ENCODE results near the gene CLCN4.

Gene CLCN4

DNA sequence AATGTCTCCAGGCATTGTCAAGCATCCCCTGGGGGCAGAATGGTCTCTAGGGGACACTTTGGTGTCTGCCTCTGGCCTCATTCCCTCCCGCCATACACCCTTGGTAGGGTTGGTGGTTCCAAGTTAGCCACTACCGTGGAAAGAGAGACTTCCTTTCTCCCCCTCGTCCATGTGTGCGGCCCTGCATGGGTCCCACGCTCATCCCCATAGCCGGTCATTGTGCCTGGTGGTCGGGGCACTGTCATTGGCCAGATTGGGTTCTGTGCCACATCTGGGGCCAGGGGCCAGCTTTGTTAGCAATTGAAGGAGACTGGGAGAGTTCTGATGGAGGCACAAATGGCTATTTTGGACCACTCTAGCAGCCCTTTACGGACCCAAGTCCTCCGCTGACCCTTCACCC is 17.3 kb downstream of the CLCN4 start:
- no peak overlapping the region for H3K27ac ChIP-seq
- no peak for TF ChIP-seq ZFX (IDR thresholded peaks at IDR 0.05; ENCODE audit: borderline replicate concordance)
- TF ChIP-seq, protein P1, sequence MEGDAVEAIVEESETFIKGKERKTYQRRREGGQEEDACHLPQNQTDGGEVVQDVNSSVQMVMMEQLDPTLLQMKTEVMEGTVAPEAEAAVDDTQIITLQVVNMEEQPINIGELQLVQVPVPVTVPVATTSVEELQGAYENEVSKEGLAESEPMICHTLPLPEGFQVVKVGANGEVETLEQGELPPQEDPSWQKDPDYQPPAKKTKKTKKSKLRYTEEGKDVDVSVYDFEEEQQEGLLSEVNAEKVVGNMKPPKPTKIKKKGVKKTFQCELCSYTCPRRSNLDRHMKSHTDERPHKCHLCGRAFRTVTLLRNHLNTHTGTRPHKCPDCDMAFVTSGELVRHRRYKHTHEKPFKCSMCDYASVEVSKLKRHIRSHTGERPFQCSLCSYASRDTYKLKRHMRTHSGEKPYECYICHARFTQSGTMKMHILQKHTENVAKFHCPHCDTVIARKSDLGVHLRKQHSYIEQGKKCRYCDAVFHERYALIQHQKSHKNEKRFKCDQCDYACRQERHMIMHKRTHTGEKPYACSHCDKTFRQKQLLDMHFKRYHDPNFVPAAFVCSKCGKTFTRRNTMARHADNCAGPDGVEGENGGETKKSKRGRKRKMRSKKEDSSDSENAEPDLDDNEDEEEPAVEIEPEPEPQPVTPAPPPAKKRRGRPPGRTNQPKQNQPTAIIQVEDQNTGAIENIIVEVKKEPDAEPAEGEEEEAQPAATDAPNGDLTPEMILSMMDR (IDR thresholded peaks at IDR 0.05), result no peak

DNA sequence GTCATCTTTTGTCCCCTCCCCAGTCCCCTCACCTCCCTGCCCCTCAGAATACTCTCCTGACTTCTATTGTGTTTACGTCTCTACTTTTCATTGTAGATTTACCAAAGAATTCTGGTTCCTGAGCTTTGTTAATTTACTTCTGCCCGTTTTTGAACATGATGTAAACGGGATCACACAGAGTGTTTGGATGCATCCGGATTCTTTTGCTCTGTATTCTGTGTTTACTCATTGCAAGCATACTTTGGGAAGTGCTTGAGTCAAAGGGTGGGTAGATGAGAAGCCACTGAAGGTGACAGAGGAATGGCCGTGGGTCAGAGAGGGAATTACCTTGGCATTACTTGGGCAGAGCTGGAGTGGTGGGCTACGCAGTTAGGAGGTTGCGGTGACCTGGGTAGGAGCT is 18.0 kb downstream of the CLCN4 start:
- H3K27ac ChIP-seq, result no peak overlapping the region
- TF ChIP-seq, protein P1 (IDR thresholded peaks at IDR 0.05), result no peak
- no peak for TF ChIP-seq ZFX (IDR thresholded peaks at IDR 0.05; ENCODE audit: borderline replicate concordance)

DNA sequence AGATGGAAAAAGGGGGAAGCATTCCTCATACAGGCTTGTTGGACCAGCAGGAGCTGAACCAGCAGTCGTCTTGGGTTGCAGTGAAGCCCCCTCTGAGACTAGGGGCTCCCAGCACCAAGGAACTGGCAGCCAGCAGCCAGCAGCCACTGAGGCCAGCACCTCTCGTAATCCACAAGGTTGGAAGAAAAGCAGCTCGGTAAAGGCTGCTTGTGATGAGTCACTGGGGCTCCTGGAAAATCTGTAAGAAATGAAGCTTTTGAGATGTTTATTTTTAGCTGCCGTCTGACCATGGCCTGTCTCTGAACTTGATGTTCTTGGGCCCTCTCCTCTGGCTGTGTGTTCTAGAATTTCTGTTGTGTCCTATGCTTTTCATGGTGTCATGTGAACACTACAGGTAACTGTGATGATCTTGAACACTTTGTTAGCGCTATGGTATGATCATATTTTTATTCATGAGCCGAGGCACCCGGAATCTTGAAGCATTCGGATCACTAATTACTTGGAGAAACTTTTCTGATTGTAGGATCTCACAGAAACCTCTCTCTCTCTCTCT is 18.6 kb downstream of the CLCN4 start:
- TF ChIP-seq, protein P1 (IDR thresholded peaks at IDR 0.05), result no peak
- no peak for TF ChIP-seq ZFX (IDR thresholded peaks at IDR 0.05; ENCODE audit: borderline replicate concordance)
- H3K27ac ChIP-seq, result no peak overlapping the region

- TF ChIP-seq, protein P1 (IDR thresholded peaks at IDR 0.05), result no peak
- no peak for TF ChIP-seq ZFX (IDR thresholded peaks at IDR 0.05; ENCODE audit: borderline replicate concordance)
- no peak overlapping the region for H3K27ac ChIP-seq
Observed at GRCh38 chrX:10176121-10177003, 19.6 kb downstream of the CLCN4 start.

DNA sequence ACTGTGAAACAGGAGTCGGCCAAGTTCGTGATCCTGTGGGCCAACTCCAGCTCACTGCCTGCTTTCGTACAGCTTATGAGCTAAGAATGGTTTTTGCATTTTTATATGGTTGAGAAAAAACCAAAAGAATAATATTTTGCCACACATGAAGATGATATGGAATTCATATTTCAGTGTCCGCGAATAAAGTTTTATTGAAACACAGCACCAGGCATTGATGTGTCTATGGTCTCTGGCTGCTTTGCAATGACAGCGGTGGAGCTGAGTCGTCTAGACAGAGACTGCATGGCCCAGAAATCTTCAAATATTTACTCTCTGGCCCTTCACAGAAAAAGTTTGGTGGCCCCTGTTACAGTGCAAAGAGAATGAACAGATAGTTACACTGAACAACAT is 20.2 kb downstream of the CLCN4 start:
- no peak for TF ChIP-seq ZFX (IDR thresholded peaks at IDR 0.05; ENCODE audit: borderline replicate concordance)
- TF ChIP-seq, protein P1 (IDR thresholded peaks at IDR 0.05), result no peak
- no peak overlapping the region for H3K27ac ChIP-seq

GRCh38 chrX:10177601-10178000 is 20.8 kb downstream of the CLCN4 start:
- H3K27ac ChIP-seq, result no peak overlapping the region
- no peak for TF ChIP-seq ZFX (IDR thresholded peaks at IDR 0.05; ENCODE audit: borderline replicate concordance)
- TF ChIP-seq, protein P1 (IDR thresholded peaks at IDR 0.05), result no peak

GRCh38 chrX:10178866-10179463 is 22.2 kb downstream of the CLCN4 start:
- no peak overlapping the region for H3K27ac ChIP-seq
- TF ChIP-seq ZFX (IDR thresholded peaks at IDR 0.05; ENCODE audit: borderline replicate concordance), result no peak
- TF ChIP-seq, protein P1 (IDR thresholded peaks at IDR 0.05), result no peak

Data from 22Rv1 (cell line).